Activated CD8-positive, alpha-beta memory T cell treated with anti-CD3 and anti-CD28 coated beads, Interleukin-2, amount 50 U/mL, for 24 hours (primary cell): ENCODE data around the gene ZNHIT2.
A peak's percentile ranks its signal among the peaks of the same experiment; 100 is the strongest.

ENCODE experiments used
- DNase-seq: peaks from one replicate; pipeline ENCODE4 v3.0.0-alpha.2; 2020; ENCODE audit errors: extremely low read depth

ZNHIT2 gene

DNA sequence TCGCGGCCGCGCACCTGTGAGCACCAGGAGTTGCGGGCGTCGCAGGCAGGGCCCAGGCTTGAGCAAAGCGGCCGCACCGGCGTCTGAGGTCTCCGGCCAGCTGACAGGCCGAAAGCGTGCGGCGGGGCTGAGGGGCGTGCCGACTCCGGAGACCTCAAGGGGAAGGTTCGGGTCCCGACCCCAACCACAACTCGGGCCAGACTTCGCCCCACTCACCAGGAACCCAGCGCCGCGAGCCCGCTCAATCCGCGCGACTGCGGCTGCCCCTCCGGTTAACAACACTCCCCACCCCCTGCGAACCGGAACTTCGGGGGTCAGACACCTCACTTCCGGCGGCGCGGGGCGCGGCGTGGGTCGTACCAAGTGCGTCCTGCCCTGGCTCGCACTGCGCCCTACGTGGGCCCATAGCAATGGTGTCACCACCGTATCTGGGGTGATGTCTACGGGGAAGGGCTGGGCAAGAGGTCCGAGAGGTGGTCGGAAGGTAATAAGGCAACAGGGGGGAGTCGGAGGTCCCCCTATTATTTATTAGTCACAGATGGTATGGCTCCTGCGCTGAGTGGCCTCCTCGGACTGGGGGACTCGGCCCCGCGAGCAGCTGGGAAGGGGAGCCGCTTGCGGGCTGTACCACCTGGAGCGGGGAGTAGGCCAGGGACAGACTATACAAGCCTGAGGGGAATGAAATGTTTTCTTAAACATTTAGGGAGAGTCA lies 16.9 kb upstream of the ZNHIT2 start, which contains the start of gene SYVN1:
TSS of gene SYVN1 (minus strand) at position 280 of the 712 bp plus-strand sequence. CDS start 918 bp downstream, outside the sequence.
- peak; percentile 83 for DNase-seq

DNA sequence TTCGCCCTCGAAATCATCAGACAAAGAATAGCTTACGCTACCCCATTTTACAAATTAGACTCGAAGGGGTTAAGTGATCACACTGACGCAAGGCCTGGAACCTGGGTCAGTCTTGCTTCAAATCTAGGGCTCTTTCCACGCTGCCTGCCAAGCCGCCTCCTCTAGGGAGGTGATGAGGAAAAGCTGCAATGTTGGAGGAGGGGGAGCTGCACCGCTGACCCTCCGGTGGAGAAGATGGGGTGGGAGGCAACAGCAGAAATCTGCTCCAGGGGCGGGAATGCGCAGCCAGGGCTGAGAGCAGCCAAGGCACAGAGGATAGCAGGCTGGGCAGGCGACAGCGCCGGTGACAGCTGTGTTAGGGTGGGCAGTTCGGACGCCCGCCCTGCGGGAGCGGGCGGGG lies 16.2 kb upstream of the ZNHIT2 start:
- no peak for DNase-seq

DNA sequence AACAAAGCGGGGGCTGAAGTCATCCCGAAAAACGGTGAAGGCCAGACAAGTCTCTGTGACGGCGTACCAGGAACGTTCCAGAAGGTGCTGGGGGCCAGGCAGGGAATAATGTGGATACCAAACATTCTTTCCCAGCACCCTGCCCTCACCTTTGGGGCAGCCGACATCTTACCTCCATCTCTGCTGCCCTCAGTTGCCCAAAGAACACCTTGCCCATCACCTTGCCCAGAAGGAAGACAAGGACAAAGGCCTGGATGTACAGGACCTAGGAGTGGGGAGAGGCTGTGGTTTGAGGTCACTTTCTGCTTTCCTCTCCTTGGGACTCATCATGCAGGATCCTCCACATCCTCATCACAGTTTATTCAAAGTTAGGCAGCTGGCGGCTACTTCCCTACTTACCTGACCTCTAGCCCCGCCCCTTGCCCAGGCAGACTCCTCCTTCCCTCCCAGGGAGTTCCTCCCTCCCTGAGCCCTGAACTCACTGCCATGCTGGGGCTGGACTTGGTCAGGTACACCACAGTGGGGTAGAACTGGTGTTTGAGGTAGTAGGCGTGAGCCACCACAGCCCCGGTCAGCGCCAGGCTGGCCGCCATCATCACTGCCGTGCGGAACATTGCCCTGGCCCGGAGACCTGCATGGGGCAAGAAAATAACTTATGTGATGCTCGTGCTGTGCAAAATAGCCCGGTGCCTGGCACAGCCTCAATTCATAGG lies 15.6 kb upstream of the ZNHIT2 start:
- no peak for DNase-seq

DNA sequence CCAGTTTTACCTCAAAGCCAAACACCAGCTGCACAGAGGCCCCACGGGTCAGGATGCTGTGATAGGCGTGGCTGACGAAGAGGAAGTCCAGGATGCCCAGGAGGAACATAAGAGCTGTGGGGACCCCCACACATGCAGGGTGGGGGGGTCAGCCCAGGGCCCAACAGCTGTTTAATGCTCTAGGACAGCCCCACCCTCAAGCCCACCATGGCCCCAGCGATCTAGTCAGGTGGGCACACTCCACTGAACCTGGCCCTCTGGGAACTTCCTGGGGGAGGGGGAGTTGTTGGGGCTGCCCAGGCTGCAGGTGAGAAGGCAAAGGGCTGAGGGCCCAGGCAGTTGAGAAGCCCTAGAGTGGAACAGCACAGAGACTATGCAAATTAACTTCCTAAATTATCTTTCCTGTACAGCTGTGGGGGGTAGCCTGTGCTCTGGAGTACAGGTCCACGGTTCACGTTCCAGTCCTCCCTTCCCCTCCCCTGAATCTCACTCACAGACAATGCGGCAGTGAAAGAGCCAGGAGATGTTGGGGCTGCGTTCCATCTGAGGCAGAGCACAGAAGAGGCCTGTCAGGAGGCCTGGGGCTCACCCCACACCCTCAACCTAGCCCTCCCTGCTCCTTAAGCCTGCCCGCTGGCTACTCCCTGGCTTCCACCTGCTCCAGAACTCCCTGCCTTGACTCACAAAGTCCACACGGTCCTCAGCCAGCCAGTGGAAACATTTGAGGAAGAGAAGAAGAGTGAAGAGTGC lies 14.9 kb upstream of the ZNHIT2 start:
- DNase-seq = no peak

DNA sequence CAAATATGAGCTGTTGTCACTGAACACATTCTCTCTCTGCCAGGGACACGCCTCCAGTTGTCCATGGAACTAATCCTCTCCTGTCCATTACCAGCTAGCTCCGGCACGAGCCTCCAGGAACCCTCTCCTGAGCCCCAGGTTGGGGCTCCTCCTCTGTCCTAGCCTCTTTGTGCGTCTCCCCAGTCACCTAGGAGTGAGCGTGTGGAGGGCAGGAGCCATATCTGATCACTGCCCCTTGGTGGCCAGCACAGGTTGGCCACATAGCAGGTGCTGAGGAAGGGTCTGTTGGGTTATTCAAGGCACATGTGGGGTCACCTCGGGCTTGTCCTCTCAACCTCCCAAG lies 14.4 kb upstream of the ZNHIT2 start:
- no peak for DNase-seq

DNA sequence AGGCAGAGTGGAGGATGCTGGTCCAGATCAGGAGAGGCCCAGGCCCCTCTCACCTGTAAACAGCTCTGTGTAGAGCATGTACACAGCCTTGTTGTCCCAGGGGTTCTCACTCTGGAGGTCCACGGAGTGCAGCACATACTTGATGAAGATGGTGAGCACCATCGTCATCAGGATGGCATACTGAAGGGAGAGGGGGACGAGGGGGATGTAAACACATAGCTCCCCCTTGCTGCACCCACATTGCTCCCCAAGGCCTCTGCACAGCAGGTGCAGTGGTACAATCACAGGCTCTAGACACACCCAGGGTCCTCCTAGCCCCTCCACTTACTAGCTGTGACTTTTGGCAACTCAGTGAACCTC lies 13.9 kb upstream of the ZNHIT2 start:
- DNase-seq = no peak

DNA sequence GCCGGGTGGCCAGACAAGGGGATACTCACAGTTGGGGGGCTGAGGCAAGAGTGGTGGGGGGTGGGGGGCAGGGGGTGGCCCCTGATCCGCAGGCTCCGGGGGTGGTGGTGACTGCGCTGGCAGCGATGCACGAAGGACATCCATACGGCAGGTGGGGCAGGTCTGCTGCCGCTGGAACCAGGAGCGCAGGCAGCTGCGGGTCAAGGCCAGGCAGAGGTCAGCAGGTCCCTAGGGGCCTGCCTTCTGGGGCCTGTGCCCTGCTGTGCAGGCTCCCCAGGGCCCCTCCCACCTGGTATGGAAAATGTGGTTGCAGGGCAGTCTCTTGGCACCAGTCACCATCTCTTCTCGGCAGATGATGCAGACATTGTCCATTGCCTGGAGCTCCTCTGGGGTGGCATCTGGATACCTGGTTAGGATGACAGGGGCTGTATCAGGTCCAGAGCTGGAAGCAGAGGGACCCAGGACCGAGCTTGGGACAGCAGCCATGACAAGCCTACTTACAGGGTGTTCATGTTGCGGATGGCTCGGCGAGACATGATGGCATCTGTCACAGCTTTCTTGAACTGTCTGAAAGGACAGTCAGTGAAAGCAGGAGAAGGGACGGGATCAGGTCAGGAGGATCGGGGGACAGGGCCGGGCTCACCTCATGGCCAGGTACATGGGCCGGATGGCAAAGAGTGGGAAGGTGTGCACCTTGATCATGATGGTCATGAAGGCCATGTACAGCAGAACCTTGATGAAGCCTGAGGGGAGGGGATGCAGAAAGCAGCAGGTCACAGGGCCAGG lies 13.3 kb upstream of the ZNHIT2 start:
- no peak for DNase-seq

DNA sequence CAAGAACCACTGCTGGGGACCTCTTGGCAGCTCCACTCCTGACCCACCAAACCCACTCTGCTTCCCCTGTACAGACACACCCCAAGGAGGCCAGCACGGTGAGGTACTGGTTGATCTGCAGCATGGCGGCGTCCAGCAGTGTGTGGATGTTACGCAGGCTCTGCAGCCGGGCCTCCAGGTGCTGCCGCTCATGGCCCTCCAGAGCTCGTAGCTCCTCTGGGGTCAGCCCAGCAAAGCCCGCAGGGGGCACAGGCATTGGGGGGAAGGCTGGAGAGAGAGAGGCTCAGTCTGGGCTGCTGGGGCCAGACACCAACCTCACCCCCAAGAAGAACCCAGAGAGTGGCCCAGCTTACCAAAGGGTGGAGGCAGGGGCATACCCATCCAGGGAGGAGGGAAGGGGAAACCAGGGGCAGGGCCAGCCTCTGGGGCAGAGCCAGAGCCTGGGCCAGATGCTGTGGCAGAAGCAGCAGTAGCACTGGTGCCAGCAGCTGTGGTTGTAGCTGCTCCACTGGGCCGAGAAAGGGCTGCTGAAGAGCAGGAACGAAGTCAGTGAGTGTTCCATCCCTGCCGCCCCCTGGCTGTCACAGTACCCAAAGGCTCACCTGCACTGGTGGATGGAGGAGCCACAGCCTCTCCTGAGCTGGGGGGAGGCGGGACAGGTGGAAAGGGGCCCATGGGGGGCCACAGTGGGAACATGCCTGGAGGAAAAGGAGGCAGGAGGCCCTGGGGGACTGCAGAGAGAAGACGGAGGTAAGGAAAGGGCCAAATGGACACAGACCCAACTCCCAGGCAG lies 12.3 kb upstream of the ZNHIT2 start:
- DNase-seq = no peak

DNA sequence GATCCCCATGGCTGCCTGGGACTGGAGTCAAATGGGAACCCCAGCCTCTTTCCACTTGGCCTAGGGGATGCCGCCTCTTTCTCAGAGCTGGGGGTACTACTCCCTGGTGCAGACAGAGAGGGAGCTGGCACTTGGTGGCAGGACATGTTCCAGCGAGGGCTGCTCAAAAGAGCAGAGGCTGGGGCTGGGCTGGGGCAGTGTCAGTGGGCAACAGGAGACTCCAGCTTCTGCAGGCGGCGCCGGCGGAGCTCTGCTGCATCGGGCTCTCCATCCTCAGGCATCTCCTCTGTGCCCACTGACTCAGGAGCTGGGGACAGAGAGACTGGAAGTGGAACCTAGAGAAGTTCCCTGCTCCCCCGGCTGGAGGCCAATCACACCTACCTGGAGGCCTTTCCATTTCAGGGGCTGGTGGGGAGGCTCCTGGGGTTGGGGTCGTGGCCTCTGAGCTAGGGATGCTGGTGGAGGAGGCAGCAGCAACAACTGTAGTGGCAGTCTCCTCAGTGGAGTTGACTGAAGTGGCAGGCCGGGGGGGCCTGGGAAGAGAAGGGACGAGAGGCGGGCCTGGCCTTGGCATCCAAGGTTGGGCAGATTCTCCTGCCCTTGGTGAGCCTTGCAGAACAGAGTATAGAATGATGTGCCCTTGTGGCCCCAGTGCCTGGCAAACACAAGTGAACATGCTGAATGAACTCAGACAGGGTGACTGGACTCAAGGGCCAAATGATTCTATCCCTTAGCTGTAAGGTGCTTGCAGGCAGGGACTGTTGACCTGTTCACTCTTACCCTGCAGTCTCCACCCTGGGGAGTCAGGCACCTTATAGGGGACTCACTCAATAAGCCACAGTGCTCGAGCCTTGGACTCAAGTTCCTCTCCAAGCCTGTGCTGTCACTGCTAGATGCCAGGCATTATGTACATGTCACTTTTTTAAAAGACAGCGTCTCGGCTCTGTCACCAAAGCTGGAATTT lies 11.0 kb upstream of the ZNHIT2 start:
- DNase-seq = no peak

DNA sequence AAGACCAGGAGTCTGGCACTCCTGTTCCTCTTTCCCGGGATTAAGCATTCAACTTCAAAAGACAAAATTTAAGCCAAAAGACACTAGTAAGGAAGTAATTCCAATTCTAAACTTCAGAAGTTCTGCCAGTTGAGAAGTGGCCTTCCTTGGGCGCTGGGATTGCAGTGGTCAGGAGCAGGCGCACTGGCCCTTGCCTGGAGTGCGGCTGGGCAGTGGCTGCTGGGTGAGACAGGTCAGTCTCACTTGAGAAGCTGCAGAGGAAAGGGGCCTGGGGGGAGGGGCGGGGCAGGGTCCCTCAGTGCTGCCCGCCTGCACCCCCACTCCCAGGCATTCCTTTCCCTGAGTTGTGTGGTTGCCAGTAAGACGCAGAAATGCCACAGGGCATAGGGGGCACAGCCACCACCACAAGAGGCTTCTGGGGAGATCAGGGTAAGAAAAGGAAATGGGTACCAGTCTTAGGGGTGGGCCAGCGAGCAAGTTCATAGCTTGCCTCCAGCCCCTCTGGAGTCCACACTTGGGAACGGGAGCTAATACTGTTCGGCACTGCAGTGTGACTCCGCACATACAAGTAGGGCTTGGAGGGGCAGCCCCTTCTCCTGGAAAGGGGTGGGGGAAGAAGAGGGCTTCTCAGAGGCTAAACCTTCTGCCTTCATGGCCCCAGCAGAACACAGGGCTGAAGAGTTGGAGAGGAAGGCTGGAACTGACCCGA lies 10.1 kb upstream of the ZNHIT2 start:
- no peak for DNase-seq

DNA sequence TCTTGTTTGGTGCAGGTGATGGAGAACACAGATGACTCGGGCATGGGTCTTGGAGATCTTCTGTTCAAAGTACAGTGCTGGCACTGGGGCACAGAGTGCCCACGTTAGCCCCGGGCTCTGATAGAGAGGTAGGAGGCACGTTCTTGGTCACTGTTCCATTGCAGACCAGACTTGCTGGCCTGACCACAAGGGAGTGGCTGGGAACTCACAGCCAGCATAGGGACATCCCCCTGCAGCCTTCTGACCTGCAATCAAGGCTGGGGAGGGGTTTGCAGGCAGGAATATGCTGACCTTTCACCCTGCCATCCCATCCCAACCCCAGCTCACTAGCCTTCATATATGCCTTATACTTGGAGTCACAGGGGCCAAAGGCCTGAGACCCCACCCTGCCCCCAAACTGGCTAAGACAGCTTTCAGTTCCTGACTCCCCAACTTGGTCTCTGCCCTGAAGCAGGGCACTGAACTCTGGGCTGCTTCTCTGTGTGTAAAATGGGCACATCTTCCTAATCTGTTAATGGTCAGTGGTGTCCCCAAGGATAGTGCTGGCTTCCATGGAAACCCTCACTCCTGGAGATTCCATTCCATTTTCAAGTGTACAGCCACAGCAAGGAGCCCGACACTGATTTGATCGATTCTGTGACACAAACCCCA lies 9.2 kb upstream of the ZNHIT2 start:
- no peak for DNase-seq

DNA sequence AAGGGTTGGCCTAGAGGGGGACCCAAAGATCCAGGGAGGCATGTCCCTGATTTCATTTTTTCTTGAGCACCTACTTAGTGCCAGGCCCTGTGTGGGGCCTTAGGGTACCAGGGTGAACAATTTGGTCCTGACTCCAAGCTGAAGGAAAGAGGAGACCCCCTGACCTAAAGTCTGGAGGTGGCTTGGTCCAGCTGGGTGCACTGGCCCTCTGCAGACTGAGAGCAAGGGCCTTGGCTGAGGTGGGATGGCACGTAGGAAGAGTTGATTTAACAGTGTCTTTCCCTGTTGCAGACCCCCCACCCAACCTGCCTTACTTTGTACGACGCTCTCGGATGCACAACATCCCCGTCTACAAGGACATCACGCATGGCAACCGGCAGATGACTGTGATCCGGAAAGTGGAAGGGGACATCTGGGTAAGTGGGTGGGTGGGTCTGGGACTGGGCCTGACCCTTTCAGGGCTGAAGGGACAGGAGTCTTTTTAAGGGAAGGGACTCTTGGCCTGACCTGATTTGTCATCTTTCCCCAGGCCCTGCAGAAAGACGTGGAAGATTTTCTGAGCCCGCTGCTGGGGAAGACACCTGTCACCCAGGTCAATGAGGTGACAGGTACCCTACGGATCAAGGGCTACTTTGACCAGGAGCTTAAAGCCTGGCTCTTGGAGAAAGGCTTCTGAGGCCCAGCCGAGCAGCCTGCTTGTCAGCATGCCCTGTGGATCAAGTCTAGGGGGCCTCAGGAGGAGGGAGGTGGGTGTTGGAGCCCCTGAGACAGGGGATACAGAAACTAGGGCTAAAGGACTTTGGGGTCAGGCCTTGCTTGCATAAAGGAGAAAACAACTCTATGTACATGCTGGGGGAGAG lies 7.9 kb upstream of the ZNHIT2 start:
- no peak for DNase-seq

DNA sequence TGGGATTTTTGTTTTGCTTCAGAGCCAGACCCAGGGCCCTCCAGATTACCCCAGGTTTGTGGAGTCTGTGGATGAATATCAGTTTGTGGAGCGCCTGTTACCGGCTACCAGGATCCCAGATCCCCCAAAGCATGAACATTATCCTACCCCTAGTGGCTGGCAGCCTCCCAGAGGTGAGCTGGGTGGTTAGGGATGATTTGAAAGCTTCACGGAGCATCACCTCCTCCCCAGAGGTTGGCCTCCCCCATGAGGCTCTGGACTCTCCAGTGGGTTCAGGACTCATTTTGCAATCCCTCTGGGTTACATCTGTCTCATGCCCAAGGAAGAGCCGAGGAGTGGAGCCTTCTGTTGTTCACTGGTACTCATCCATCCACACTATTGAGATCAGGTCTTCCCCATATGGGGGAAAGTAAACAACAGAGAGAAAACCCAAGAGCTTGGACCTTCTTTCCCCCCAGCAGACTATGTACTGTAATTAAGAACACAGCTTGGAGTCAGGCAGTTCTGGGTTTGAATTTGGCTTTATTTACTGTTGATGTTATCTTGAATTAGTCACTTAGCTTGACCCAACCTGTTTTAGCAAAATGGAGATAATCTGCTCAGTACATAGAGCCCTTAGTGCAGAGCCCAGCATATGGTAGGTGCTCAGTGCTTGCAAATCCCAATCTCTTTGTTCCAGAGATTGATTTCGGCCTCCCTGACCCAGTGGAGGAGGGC lies 7.1 kb upstream of the ZNHIT2 start:
- no peak for DNase-seq

DNA sequence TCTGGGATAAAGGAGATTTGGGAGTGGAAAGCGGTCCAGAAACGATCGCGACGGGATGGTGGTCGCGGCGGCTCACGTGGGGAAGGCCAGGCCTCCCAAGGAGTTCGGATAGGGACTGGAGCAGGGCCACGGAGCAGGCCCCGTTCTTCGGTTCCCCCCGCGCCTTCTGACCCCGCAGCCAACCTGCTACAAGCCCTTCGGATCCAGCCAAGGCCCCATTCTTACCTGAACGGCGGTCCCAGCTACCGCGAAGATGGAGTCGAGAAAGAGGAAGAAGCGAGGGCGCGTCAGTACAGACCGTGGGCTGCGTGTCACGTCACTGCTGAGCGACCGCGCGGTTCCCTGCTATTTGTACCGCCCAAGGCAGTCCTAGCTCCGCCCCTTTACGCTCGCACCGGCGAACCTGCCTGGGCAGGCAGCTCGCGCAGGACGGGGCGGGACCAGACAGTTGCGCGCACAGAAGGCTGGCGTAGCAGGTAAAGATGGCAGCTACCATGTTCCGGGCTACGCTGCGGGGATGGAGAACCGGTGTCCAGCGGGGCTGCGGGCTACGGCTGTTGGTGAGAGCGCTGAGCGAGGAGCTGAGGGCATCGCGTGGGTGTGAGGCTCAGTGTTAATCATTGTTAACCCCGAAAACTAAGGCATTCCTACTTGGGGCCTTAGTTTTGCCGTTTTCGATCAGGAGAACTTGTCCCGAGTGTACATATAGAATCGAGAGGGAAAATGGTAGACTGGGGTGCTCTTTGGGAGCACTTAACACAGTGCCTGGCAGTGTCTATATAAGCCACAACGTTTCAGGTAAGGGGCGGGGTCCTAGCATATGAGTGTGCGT lies 4.6 kb upstream of the ZNHIT2 start, which contains the start of the genes FAU and MRPL49:
TSS of gene FAU (minus strand) at position 270 of the 832 bp plus-strand sequence. CDS start 321 bp downstream, outside the sequence.
TSS of gene MRPL49 (plus strand) at position 457 of the 832 bp plus-strand sequence. CDS start at position 483, 26 bp downstream.
- DNase-seq = peak; percentile 96

DNA sequence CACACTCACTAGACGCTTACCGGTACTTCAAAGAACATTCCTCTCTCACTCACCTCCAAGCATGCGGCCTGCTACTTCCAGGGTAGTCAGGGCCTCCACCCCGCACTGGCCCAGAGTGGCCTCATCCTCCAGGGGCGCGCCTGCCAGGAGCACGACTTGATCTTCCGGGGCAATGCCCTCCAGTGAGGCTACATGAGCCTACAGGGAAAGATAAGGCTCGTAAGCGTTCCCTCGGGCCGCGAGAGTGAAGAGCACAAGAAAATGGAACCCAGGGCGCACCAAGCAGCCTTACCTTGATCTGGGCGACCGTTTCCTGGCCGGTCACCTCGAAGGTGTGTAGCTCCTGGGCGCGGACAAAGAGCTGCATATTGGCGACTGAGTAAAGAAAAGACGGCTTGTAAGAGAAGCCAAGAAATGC lies 4.0 kb upstream of the ZNHIT2 start:
- DNase-seq = no peak

DNA sequence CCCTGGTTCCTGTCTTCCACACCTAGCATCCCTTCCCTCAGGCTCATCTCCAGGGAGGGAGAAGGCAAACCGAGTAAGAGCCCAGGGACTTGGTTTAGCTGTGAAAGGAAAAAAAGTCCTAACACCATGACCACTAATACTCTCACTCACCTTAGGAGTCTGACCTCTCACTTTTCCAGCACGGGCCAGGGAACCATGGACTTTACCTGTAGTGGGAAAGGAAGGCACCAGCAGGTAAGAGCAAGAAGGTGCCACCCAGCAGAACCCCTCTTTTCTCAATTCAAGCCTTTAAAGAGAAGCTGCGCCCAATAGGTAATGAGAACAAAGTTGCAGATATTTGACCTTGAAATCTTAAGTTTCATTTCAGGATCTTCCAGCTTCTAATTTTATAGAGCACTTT lies 3.3 kb upstream of the ZNHIT2 start:
- DNase-seq = no peak
